Activated B cell treated with CpG ODN at 0.5 μM for 24 hours (primary cell): ENCODE results near the gene USP40. TPM values are rescaled to one million over a fixed set of nuclear protein-coding genes. Genes with fewer than 3 reads are reported as not detected.

Experiments
- ATAC-seq: fragments of 200-7000 bp; cut with Tn5 transposase; one replicate; pipeline ENCODE4 v1.10.0; 2021; ENCODE audit warnings: low read depth, mild to moderate bottlenecking, moderate library complexity
- CTCF ChIA-PET: fragments of 350-600 bp; sonication (Branson Sonifier 250); formaldehyde crosslinking; loops from one replicate; lab custom pipeline; 2021; ENCODE audit warnings: antibody characterized with exemption; lab: Charles Lee
- POLR2A ChIA-PET: fragments of 350-600 bp; sonication (Branson Sonifier 250); formaldehyde crosslinking; loops from one replicate; lab custom pipeline; 2021; ENCODE audit warnings: antibody characterized with exemption; lab: Charles Lee
- DNase-seq: peaks from one replicate; pipeline ENCODE4 v3.0.0; 2022
- H3K27ac Mint-ChIP-seq: one replicate; pipeline ENCODE4 v1.8.0; 2020; ENCODE audit warnings: mixed read lengths
- H3K27me3 Mint-ChIP-seq: one replicate; pipeline ENCODE4 v1.8.0; 2021; ENCODE audit warnings: mixed read lengths
- H3K36me3 Mint-ChIP-seq: one replicate; pipeline ENCODE4 v1.8.0; 2021; ENCODE audit warnings: low read depth, mixed read lengths
- H3K4me1 Mint-ChIP-seq: one replicate; pipeline ENCODE4 v1.8.0; 2021; ENCODE audit warnings: mixed read lengths
- H3K4me3 Mint-ChIP-seq: one replicate; pipeline ENCODE4 v1.8.0; 2020; ENCODE audit warnings: mild to moderate bottlenecking, mixed read lengths
- H3K9me3 Mint-ChIP-seq: one replicate; pipeline ENCODE4 v1.8.0; 2020; ENCODE audit warnings: mixed read lengths
- CTCF ChIP-seq: fragments of 200-600 bp; IDR thresholded peaks from one replicate; pipeline ENCODE4 v1.8.0; 2022; ENCODE audit warnings: antibody characterized with exemption, mild to moderate bottlenecking
- intact Hi-C: fragments of 100-400 bp; cut with micrococcal nuclease; formaldehyde crosslinking; loops from one replicate; pipeline ENCODE4 v1.15.1; 2024
- total RNA-seq: library from RNA; stranded (reverse); gene quantifications from 2 replicates; pipeline ENCODE4 v1.2.3, GENCODE V29; 2022

Gene USP40
- total RNA-seq, 1 donor from 2014 or later, result 30.4 TPM

GRCh38 chr2:233499928-233500327, 66.7 kb downstream of the USP40 start:
- H3K4me1 Mint-ChIP-seq, result peaks cover 17% of the 10 kb centered on the region
- POLR2A ChIA-PET, result no interaction called here
- no peak overlapping the region for H3K27ac Mint-ChIP-seq
- no peak for DNase-seq
- CTCF ChIA-PET, result no interaction called here
- intact Hi-C loops, result loop anchor here (5.0 kb wide), 1 partner anchor 212 kb away; the partner anchor contains the start of gene UGT1A5
- H3K36me3 Mint-ChIP-seq, result peaks cover 57% of the 10 kb centered on the region
- H3K9me3 Mint-ChIP-seq, result peaks cover 31% of the 10 kb centered on the region
- no peak for ATAC-seq
- H3K4me3 Mint-ChIP-seq, result no peak overlapping the region
- TF ChIP-seq CTCF, result no peak
- no peaks in the 10 kb centered on the region for H3K27me3 Mint-ChIP-seq

GRCh38 chr2:233498126-233498525, 68.5 kb downstream of the USP40 start:
- TF ChIP-seq CTCF, result no peak
- peaks cover 44% of the 10 kb centered on the region for H3K36me3 Mint-ChIP-seq
- peak; percentile 67 for ATAC-seq
- peak overlapping the region; percentile 56 for H3K27ac Mint-ChIP-seq
- ChIA-PET CTCF (interaction anchor here (0.9 to 1.4 kb wide), 3 partner anchors 15 to 69 kb away, joined by 3 to 4 read pairs (median 3); partner anchors contain the start of gene USP40), POLR2A (interaction anchor here (0.6 to 1.3 kb wide), 2 partner anchors 68 to 129 kb away, joined by 9 to 11 read pairs; no protein-coding TSS in a partner anchor)
- peaks cover 12% of the 10 kb centered on the region for H3K4me1 Mint-ChIP-seq
- H3K9me3 Mint-ChIP-seq, result peaks cover 14% of the 10 kb centered on the region
- no peak for DNase-seq
- intact Hi-C loops, result loop anchor here (5.0 kb wide), 1 partner anchor 214 kb away; the partner anchor contains the start of gene UGT1A5
- H3K27me3 Mint-ChIP-seq, result no peaks in the 10 kb centered on the region
- peak overlapping the region; percentile 35 for H3K4me3 Mint-ChIP-seq

- no peak for TF ChIP-seq CTCF
- intact Hi-C loops, result loop anchor here (5.0 kb wide), 1 partner anchor 215 kb away; the partner anchor contains the start of gene UGT1A5
- peak overlapping the region; percentile 56 for H3K27ac Mint-ChIP-seq
- DNase-seq (no peak), ATAC-seq (no peak)
- ChIA-PET POLR2A (interaction anchor here (0.6 to 1.3 kb wide), 2 partner anchors 68 to 130 kb away, joined by 9 to 11 read pairs; no protein-coding TSS in a partner anchor), CTCF (interaction anchor here (0.9 to 1.4 kb wide), 3 partner anchors 15 to 69 kb away, joined by 3 to 4 read pairs (median 3); partner anchors contain the start of gene USP40)
- no peaks in the 10 kb centered on the region for H3K27me3 Mint-ChIP-seq
- H3K4me1 Mint-ChIP-seq, result peaks cover 12% of the 10 kb centered on the region
- H3K9me3 Mint-ChIP-seq, result peaks cover 10% of the 10 kb centered on the region
- peak overlapping the region; percentile 35 for H3K4me3 Mint-ChIP-seq
- peaks cover 42% of the 10 kb centered on the region for H3K36me3 Mint-ChIP-seq
Measured at GRCh38 chr2:233497692-233498091, 68.9 kb downstream of the USP40 start.

GRCh38 chr2:233495503-233496496, 70.8 kb downstream of the USP40 start:
- H3K27ac Mint-ChIP-seq, result no peak overlapping the region
- H3K9me3 Mint-ChIP-seq, result no peaks in the 10 kb centered on the region
- ChIA-PET CTCF (no interaction called here), POLR2A (no interaction called here)
- no peaks in the 10 kb centered on the region for H3K27me3 Mint-ChIP-seq
- no peak for ATAC-seq
- intact Hi-C loops, result loop anchor here (5.0 kb wide), 1 partner anchor 217 kb away; the partner anchor contains the start of gene UGT1A5
- DNase-seq, result no peak
- peaks cover 42% of the 10 kb centered on the region for H3K36me3 Mint-ChIP-seq
- no peak for TF ChIP-seq CTCF
- H3K4me1 Mint-ChIP-seq, result peaks cover 12% of the 10 kb centered on the region
- H3K4me3 Mint-ChIP-seq, result no peak overlapping the region
